Daoy (cell line): ENCODE data around the gene DESI1. TPM values are rescaled to one million over a fixed set of nuclear protein-coding genes. Genes with fewer than 3 reads are reported as not detected.
A peak's percentile ranks its signal among the peaks of the same experiment; 100 is the strongest.
"Not testable (repeated sequence)": the region's sequence is repeated elsewhere in the genome, so short reads cannot be mapped to it uniquely, and the experiment has no call there.

Experiments used
- DNase-seq: peaks from one replicate; pipeline ENCODE4 v3.0.0-alpha.2; 2015; ENCODE audit warnings: low read depth
- total RNA-seq: library from RNA; depleted of rRNA; stranded (reverse); fragments of >200 nt; shearing (Covaris generic); gene quantifications from 2 replicates; pipeline ENCODE4 v1.2.3, GENCODE V29; 2014

DESI1 gene
- total RNA-seq, 1 experiment from 2014 or later: 17.1 TPM

- not testable (repeated sequence) for DNase-seq
Measured at GRCh38 chr22:41634610-41635009, 13.8 kb upstream of the DESI1 start.

- DNase-seq: not testable (repeated sequence)
Measured at GRCh38 chr22:41631615-41632014, 10.8 kb upstream of the DESI1 start.

GRCh38 chr22:41631115-41631514 is 10.3 kb upstream of the DESI1 start:
- DNase-seq: not testable (repeated sequence)

GRCh38 chr22:41625577-41625976 is 4.7 kb upstream of the DESI1 start:
- DNase-seq: no peak

GRCh38 chr22:41621911-41622179 is 1.0 kb upstream of the DESI1 start:
- DNase-seq: no peak

- peak; percentile 100 for DNase-seq
Measured at GRCh38 chr22:41621099-41621910, 462 bp upstream of the DESI1 start, which contains the start of gene XRCC6. TSS of gene XRCC6 (plus strand) at chr22:41621295. CDS start at chr22:41622005, 710 bp downstream.

- peak; percentile 41 for DNase-seq
Measured at GRCh38 chr22:41619979-41620588, 759 bp downstream of the DESI1 start.

- DNase-seq: no peak
Measured at GRCh38 chr22:41613456-41613855, 7.4 kb downstream of the DESI1 start.

- no peak for DNase-seq
Measured at GRCh38 chr22:41612603-41613306, 8.1 kb downstream of the DESI1 start.

- no peak for DNase-seq
Measured at GRCh38 chr22:41608386-41608785, 12.5 kb downstream of the DESI1 start.

GRCh38 chr22:41603873-41604332 is 16.9 kb downstream of the DESI1 start:
- peak; percentile 30 for DNase-seq

- no peak for DNase-seq
Measured at GRCh38 chr22:41600976-41601375, 19.9 kb downstream of the DESI1 start.

- DNase-seq: no peak
Measured at GRCh38 chr22:41598891-41599635, 21.8 kb downstream of the DESI1 start.

GRCh38 chr22:41598081-41598480 is 22.8 kb downstream of the DESI1 start:
- DNase-seq: peak; percentile 60

GRCh38 chr22:41597635-41597953 is 23.2 kb downstream of the DESI1 start:
- no peak for DNase-seq

- DNase-seq: peak; percentile 65
Measured at GRCh38 chr22:41596776-41597634, 23.8 kb downstream of the DESI1 start.

- no peak for DNase-seq
Measured at GRCh38 chr22:41595703-41596102, 25.1 kb downstream of the DESI1 start.

GRCh38 chr22:41593336-41593960 is 27.4 kb downstream of the DESI1 start:
- DNase-seq: not testable (repeated sequence)

GRCh38 chr22:41589391-41590241 is 31.2 kb downstream of the DESI1 start, which contains the start of gene PMM1:
TSS of gene PMM1 (minus strand) at chr22:41589840. CDS start at chr22:41589805, 35 bp downstream.
- DNase-seq: peak; percentile 100

- no peak for DNase-seq
Measured at GRCh38 chr22:41587347-41587723, 33.5 kb downstream of the DESI1 start.
